ENCODE results near the gene RFNG. TPM values are rescaled to one million over a fixed set of nuclear protein-coding genes. Genes with fewer than 3 reads are reported as not detected.

RFNG gene
- total RNA-seq, 1 experiment from 2014 or later: 43.4 TPM

- no peak for TF ChIP-seq SIN3A (IDR thresholded peaks at IDR 0.05; ENCODE audit: borderline replicate concordance, insufficient read depth, low read depth, low read length)
- no peak for TF ChIP-seq POLR2AphosphoS5 (IDR thresholded peaks at IDR 0.05; ENCODE audit: low read depth, low read length)
- no peak for TF ChIP-seq CTCF (IDR thresholded peaks at IDR 0.05)
- TF ChIP-seq TCF7L2 (IDR thresholded peaks at IDR 0.05; ENCODE audit: low read depth, low read length): no peak
- TF ChIP-seq REST (IDR thresholded peaks at IDR 0.05; ENCODE audit: insufficient read depth in 1 of 2, low read depth in 2 of 2, low read length in 1 of 2): no peak
- no peak for ATAC-seq
- intact Hi-C loops (cut with micrococcal nuclease; ENCODE audit: unreplicated experiment) (no loop called here), in situ Hi-C loops (cut with HindIII; ENCODE audit: low pct_unique_long_range_greater_than_20kb, low sequenced_read_pairs) (no loop called here)
- Histone ChIP-seq H3K4me3 (ENCODE audit: low read depth in 2 of 2, low read length in 2 of 2) (no peak overlapping the region), H3K27ac (ENCODE audit: low read length) (no peak overlapping the region), H3K36me3 (ENCODE audit: control insufficient read depth, insufficient read depth, low read length) (no peaks in the 10 kb centered on the region), H3K27me3 (ENCODE audit: control insufficient read depth, insufficient read depth, low read length) (no peaks in the 10 kb centered on the region), H3K9me3 (ENCODE audit: control insufficient read depth, insufficient read depth, low read depth, low read length) (no peaks in the 10 kb centered on the region), H3K4me1 (ENCODE audit: control insufficient read depth, insufficient read depth, low read length) (peaks cover 22% of the 10 kb centered on the region)
- CTCF ChIA-PET: no interaction called here
- POLR2A ChIA-PET: no interaction called here
- BruUV-seq (replicated peaks): no TSS peak
- no peak for DNase-seq (ENCODE audit: low read depth, low spot score)
These were observed 36.7 kb downstream of the RFNG start for GRCh38 chr17:82014971-82015310.

GRCh38 chr17:82014432-82014831 lies 37.2 kb downstream of the RFNG start:
- Histone ChIP-seq H3K4me1 (ENCODE audit: control insufficient read depth, insufficient read depth, low read length) (peaks cover 22% of the 10 kb centered on the region), H3K27ac (ENCODE audit: low read length) (no peak overlapping the region), H3K27me3 (ENCODE audit: control insufficient read depth, insufficient read depth, low read length) (no peaks in the 10 kb centered on the region), H3K9me3 (ENCODE audit: control insufficient read depth, insufficient read depth, low read depth, low read length) (no peaks in the 10 kb centered on the region), H3K36me3 (ENCODE audit: control insufficient read depth, insufficient read depth, low read length) (no peaks in the 10 kb centered on the region), H3K4me3 (ENCODE audit: low read depth in 2 of 2, low read length in 2 of 2) (no peak overlapping the region)
- ATAC-seq (no peak), DNase-seq (ENCODE audit: low read depth, low spot score) (no peak)
- POLR2A ChIA-PET: no interaction called here
- no TSS peak for BruUV-seq (replicated peaks)
- TF ChIP-seq REST (IDR thresholded peaks at IDR 0.05; ENCODE audit: insufficient read depth in 1 of 2, low read depth in 2 of 2, low read length in 1 of 2): no peak
- no peak for TF ChIP-seq SIN3A (IDR thresholded peaks at IDR 0.05; ENCODE audit: borderline replicate concordance, insufficient read depth, low read depth, low read length)
- CTCF ChIA-PET: no interaction called here
- intact Hi-C loops (cut with micrococcal nuclease; ENCODE audit: unreplicated experiment) (no loop called here), in situ Hi-C loops (cut with HindIII; ENCODE audit: low pct_unique_long_range_greater_than_20kb, low sequenced_read_pairs) (no loop called here)

Measured in Panc1 (cell line).